Measurements from ENCODE around the gene TNFAIP3. TPM values are rescaled to one million over a fixed set of nuclear protein-coding genes. Genes with fewer than 3 reads are reported as not detected.

The TNFAIP3 gene
- total and polyA plus RNA-seq, 12 donors, result 2.9 to 33.3 (median 7.8) TPM

DNA sequence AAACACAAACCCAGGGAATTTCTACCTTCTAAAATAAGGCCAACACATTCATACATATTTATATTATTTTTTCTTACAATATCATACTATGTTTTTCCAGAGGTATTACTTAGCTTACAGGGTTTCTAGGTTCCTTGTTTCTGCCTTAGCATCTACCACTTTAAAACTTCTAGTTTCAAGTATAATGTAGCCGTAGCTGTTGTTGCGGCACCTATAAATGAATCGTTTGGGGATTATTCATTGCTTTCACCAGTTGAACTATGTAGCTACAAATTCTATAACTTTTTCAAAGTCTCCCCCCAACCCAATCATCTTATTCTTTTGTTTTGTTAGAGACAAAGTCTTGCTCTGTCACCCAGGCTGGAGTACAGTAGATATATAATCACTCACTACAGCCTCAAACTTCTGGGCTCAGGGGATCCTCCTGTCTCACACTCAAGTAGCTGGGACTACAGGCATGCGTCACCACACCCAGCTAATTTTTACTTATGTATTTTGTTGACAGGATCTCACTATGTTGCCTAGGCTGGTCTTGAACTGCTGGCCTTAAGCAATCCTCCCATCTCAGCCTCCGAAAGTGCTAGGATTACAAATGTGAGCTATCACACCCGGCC, 43.9 kb downstream of the TNFAIP3 start:
- intact Hi-C loops (cut with DNase I), result no loop called here
- TF ChIP-seq, protein P1, sequence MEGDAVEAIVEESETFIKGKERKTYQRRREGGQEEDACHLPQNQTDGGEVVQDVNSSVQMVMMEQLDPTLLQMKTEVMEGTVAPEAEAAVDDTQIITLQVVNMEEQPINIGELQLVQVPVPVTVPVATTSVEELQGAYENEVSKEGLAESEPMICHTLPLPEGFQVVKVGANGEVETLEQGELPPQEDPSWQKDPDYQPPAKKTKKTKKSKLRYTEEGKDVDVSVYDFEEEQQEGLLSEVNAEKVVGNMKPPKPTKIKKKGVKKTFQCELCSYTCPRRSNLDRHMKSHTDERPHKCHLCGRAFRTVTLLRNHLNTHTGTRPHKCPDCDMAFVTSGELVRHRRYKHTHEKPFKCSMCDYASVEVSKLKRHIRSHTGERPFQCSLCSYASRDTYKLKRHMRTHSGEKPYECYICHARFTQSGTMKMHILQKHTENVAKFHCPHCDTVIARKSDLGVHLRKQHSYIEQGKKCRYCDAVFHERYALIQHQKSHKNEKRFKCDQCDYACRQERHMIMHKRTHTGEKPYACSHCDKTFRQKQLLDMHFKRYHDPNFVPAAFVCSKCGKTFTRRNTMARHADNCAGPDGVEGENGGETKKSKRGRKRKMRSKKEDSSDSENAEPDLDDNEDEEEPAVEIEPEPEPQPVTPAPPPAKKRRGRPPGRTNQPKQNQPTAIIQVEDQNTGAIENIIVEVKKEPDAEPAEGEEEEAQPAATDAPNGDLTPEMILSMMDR (IDR thresholded peaks at IDR 0.05), result no peak
- no peak overlapping the region for H3K4me3 ChIP-seq
- H3K36me3 ChIP-seq, result no peaks in the 10 kb centered on the region
- H3K27ac ChIP-seq, result peak overlapping the region in 4 of 10 donors; percentile 18 to 43 (median 31)
- DNase-seq, result no peak
- peaks cover 0 to 30% (median 0%) of the 10 kb centered on the region in 9 donors for H3K4me1 ChIP-seq
- peaks cover 0 to 12% (median 5%) of the 10 kb centered on the region in 11 donors for H3K9me3 ChIP-seq
- H3K27me3 ChIP-seq, result peaks cover 0 to 5% (median 0%) of the 10 kb centered on the region in 7 donors
- ATAC-seq, result no peak
- 87 to 91% methylated on average over 6 of the region's 6 CpGs for WGBS, 2 donors

DNA sequence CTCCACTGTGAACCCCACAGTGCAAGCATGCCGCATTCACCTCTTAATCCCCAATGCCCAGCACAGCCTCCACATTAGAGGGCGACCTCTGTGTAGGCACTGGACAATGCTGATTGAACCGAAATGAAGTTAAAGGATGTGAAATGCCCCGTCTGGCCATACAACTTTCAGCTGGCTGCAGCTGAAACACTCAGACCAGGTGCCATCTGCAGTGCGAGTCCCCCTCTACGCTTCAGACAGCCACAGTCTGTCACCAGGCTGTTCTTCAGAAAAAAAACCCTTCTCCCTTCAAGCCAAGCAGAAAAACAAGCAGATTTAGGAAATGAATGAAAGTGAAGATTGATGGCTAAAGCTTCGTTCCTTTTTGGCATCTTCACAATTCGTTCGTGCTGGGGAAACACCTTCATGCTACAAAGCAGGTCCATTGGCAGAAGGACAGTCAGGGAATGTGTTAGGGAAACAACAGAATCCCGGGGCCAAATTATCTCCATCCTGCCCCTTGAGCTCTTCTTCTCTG, 44.7 kb downstream of the TNFAIP3 start:
- Histone ChIP-seq H3K4me1 (peaks cover 0 to 30% (median 0%) of the 10 kb centered on the region in 9 donors), H3K27ac (peak overlapping the region in 3 of 10 donors; percentile 18 to 43 (median 33)), H3K36me3 (no peaks in the 10 kb centered on the region), H3K4me3 (no peak overlapping the region), H3K27me3 (peaks cover 0 to 5% (median 0%) of the 10 kb centered on the region in 7 donors), H3K9me3 (peaks cover 0 to 12% (median 5%) of the 10 kb centered on the region in 11 donors)
- WGBS, 2 donors, result 71 to 73% methylated on average over 10 of the region's 10 CpGs
- intact Hi-C loops (cut with DNase I), result no loop called here
- TF ChIP-seq, protein P1 (IDR thresholded peaks at IDR 0.05), result no peak
- DNase-seq, result no peak
- ATAC-seq, result no peak

DNA sequence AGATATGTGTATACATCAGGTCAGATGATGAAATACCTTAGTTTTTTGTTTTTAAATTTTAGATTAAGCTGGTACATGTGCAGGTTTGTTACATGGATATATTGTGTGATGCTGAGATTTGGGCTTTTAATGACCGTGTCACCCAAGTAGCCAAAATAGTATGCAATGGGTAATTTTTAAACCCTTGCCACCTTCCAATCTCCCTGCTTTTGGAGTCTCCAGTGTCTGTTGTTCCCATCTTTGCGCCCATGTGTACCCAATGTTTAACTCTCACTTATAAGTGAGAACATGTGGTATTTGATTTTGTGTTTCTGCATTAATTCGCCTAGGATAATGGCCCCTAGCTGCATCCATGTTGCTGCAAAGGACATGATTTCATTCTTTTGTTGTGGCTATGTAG, 45.8 kb downstream of the TNFAIP3 start:
- Histone ChIP-seq H3K36me3 (no peaks in the 10 kb centered on the region), H3K27ac (no peak overlapping the region), H3K9me3 (peaks cover 0 to 12% (median 5%) of the 10 kb centered on the region in 11 donors), H3K4me1 (peaks cover 0 to 30% (median 0%) of the 10 kb centered on the region in 9 donors), H3K27me3 (peaks cover 0 to 5% (median 0%) of the 10 kb centered on the region in 7 donors), H3K4me3 (no peak overlapping the region)
- TF ChIP-seq, protein P1 (IDR thresholded peaks at IDR 0.05), result no peak
- ATAC-seq (no peak), DNase-seq (no peak)
- WGBS, 2 donors, result 84 to 100% methylated on average over 3 of the region's 3 CpGs
- intact Hi-C loops (cut with DNase I), result no loop called here

DNA sequence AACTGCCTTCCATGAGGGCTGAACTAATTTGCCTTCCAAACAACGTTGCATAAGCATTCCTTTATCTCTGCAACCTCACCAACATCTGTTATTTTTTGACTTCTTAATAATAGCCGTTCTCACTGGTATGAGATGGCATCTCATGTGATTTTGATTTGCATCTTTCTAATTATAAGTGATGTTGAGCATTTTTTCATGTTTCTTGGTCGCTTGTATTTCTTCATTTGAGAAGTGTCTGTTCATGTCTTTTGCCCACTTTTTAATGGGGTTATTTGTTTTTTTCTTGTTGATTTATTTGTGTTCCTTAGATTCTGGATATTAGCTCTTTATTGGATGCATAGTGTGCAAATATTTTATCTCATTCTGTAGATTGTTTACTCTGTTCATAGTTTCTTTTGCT, 46.4 kb downstream of the TNFAIP3 start:
- Histone ChIP-seq H3K9me3 (peaks cover 0 to 12% (median 5%) of the 10 kb centered on the region in 11 donors), H3K4me3 (no peak overlapping the region), H3K36me3 (no peaks in the 10 kb centered on the region), H3K27me3 (peaks cover 0 to 5% (median 0%) of the 10 kb centered on the region in 7 donors), H3K4me1 (peaks cover 0 to 30% (median 0%) of the 10 kb centered on the region in 9 donors), H3K27ac (no peak overlapping the region)
- ATAC-seq, result no peak
- intact Hi-C loops (cut with DNase I), result no loop called here
- DNase-seq, result no peak
- 81 to 86% methylated on average over 3 of the region's 3 CpGs for WGBS, 2 donors
- TF ChIP-seq, protein P1 (IDR thresholded peaks at IDR 0.05), result no peak
